K562 (cell line): ENCODE data around the gene AFG1L. TPM values are rescaled to one million over a fixed set of nuclear protein-coding genes. Genes with fewer than 3 reads are reported as not detected.

Source experiments
- ATAC-seq: fragments of 200-7000 bp; cut with Tn5 transposase; 3 replicates; pipeline ENCODE4 v1.9.1; 2020; ENCODE audit warnings: moderate library complexity
- BruUV-seq: library from RNA; stranded (reverse); fragments of 400-500 nt; replicated peaks from 2 replicates; lab custom pipeline; 2021; lab: Mats Ljungman, UMichigan
- CTCF ChIA-PET: fragments of 300-600 bp; formaldehyde crosslinking; extraction: SDS; loops from one replicate; lab custom pipeline; 2021; ENCODE audit warnings: low intra/inter-chr PET ratio; lab: Yijun Ruan, JAX
- POLR2A ChIA-PET: fragments of 300-600, 350-650 bp; sonication (Branson Sonifier 250); formaldehyde crosslinking; extraction: SDS; loops from one replicate; lab custom pipeline; 2021; ENCODE audit warnings: antibody characterized with exemption, inconsistent platforms; lab: Yijun Ruan, JAX
- DNase-seq, 4 experiments: peaks; one replicate each; pipeline versions ENCODE4 v3.0.0 to v3.0.0-alpha.2; 2011 to 2018; ENCODE audit warnings: low spot score in 3 of 4, mixed read lengths in 3 of 4; ENCODE audit errors: extremely low read depth in 1 of 4
- FAIRE-seq: peaks from 2 replicates; lab custom pipeline; 2011; peaks lifted over from hg19 to GRCh38; lab: Jason Lieb, UNC
- H2AFZ ChIP-seq: 2 replicates; pipeline ENCODE4 v1.6.0; 2011; ENCODE audit warnings: low read depth, low read length, control low read depth, inconsistent platforms
- H3K27ac ChIP-seq: fragments of 200-600 bp; 3 replicates; pipeline ENCODE4 v1.8.0; 2011; ENCODE audit warnings: low read depth, mild to moderate bottlenecking, control low read depth, inconsistent platforms, low read length, moderate library complexity, mixed read lengths; ENCODE audit errors: extremely low read depth
- H3K27me3 ChIP-seq, 2 experiments: fragments of 300-600 bp in 1 of 2; 2 replicates in 1 of 2; 3 replicates in 1 of 2; pipeline versions ENCODE4 v1.6.0 to v1.8.0; 2011; ENCODE audit warnings: inconsistent platforms in 2 of 2, low read length in 2 of 2, mild to moderate bottlenecking in 1 of 2, mixed read lengths in 1 of 2, moderate library complexity in 1 of 2; ENCODE audit not compliant: control insufficient read depth in 2 of 2, insufficient read depth in 2 of 2
- H3K36me3 ChIP-seq: fragments of 300-600 bp; 3 replicates; pipeline ENCODE4 v1.8.0; 2011; ENCODE audit warnings: mild to moderate bottlenecking, low read length, inconsistent platforms; ENCODE audit not compliant: control insufficient read depth, insufficient read depth
- H3K4me1 ChIP-seq, 2 experiments: fragments of 200-600 bp in 1 of 2; replicated peaks in 1 of 2; 2 replicates in 1 of 2; 3 replicates in 1 of 2; pipeline versions ENCODE4 v1.5.1 to v1.8.0; 2011; ENCODE audit warnings: inconsistent platforms in 2 of 2, low read length in 2 of 2, mild to moderate bottlenecking in 1 of 2, mixed read lengths in 1 of 2, moderate library complexity in 1 of 2; ENCODE audit not compliant: control insufficient read depth in 2 of 2, insufficient read depth in 2 of 2
- H3K4me2 ChIP-seq: 2 replicates; pipeline ENCODE4 v1.6.1; 2011; ENCODE audit warnings: low read length, control low read depth, inconsistent platforms, mixed read lengths; ENCODE audit not compliant: insufficient read depth
- H3K4me3 ChIP-seq: fragments of 200-600 bp; sonication (generic), shearing (Covaris generic); 2 replicates; pipeline ENCODE4 v1.5.1; 2016; ENCODE audit warnings: control low read depth, inconsistent platforms
- H3K79me2 ChIP-seq: fragments of 200-600 bp; 3 replicates; pipeline ENCODE4 v1.8.0; 2011; ENCODE audit warnings: low read length, inconsistent platforms; ENCODE audit not compliant: control insufficient read depth, insufficient read depth
- H3K9ac ChIP-seq, 2 experiments: 2 replicates each; pipeline versions ENCODE4 v1.6.0 to v1.6.1; 2011; ENCODE audit warnings: low read depth in 2 of 2, low read length in 2 of 2, control low read depth in 1 of 2, inconsistent platforms in 1 of 2, mild to moderate bottlenecking in 1 of 2, mixed read lengths in 1 of 2; ENCODE audit not compliant: insufficient read depth in 1 of 2
- H3K9me1 ChIP-seq: one replicate; pipeline ENCODE4 v1.6.0; 2011; ENCODE audit warnings: inconsistent platforms, mild to moderate bottlenecking, low read length, moderate library complexity; ENCODE audit not compliant: control insufficient read depth, insufficient read depth
- H3K9me3 ChIP-seq: replicated peaks from 2 replicates; pipeline ENCODE4 v1.5.1; 2011; ENCODE audit warnings: low read depth, low read length, inconsistent platforms; ENCODE audit not compliant: control insufficient read depth, insufficient read depth
- H4K20me1 ChIP-seq: replicated peaks from 2 replicates; pipeline ENCODE4 v1.6.1; 2011; ENCODE audit warnings: low read length, inconsistent platforms, mixed read lengths; ENCODE audit not compliant: control insufficient read depth, insufficient read depth
- BACH1 ChIP-seq: fragments of 200-800 bp; sonication (Bioruptor generic); IDR thresholded peaks from 2 replicates; pipeline ENCODE4 v1.6.1; 2016; ENCODE audit warnings: missing genetic modification characterization, missing compliant biosample characterization
- GTF2A2 ChIP-seq: IDR thresholded peaks from 2 replicates; pipeline ENCODE4 v1.6.1; 2016; ENCODE audit warnings: mild to moderate bottlenecking, missing genetic modification characterization, missing compliant biosample characterization
- NR1H2 ChIP-seq: sonication (generic); formaldehyde crosslinking; IDR thresholded peaks from 2 replicates; pipeline ENCODE4 v1.4.0; 2020; ENCODE audit warnings: mild to moderate bottlenecking, missing genetic modification reagents
- POLR3G ChIP-seq: IDR thresholded peaks from 2 replicates; pipeline ENCODE4 v1.6.1; 2011; ENCODE audit not compliant: insufficient read length, insufficient replicate concordance; ENCODE audit errors: extremely low read depth
- RFX1 ChIP-seq: fragments of 450-650 bp; IDR thresholded peaks from 2 replicates; pipeline ENCODE4 v1.6.1; 2016; ENCODE audit warnings: mild to moderate bottlenecking, moderate library complexity
- SIN3A ChIP-seq, 2 experiments: fragments of 150-350 bp in 1 of 2; IDR thresholded peaks; 2 replicates each; pipeline ENCODE4 v1.6.1; 2011 to 2016; ENCODE audit warnings: borderline replicate concordance in 2 of 2, low read depth in 2 of 2, low read length in 2 of 2, mild to moderate bottlenecking in 2 of 2, moderate library complexity in 2 of 2; ENCODE audit not compliant: control insufficient read depth in 1 of 2
- ZNF445 ChIP-seq: fragments of 250-450 bp; sonication (Bioruptor Pico); IDR thresholded peaks from 2 replicates; pipeline ENCODE4 v1.4.0; 2020; ENCODE audit warnings: low read depth, mild to moderate bottlenecking, moderate library complexity
- WGBS: fragments of 100-300 bp; shearing (Covaris generic); methylation state at CpG from one replicate; pipeline ENCODE4 v1.1.6; 2016; ENCODE audit warnings: low coverage, mixed read lengths; ENCODE audit not compliant: insufficient coverage; ENCODE audit errors: missing lambda C conversion rate; 5-methylcytosine and 5-hydroxymethylcytosine counted together
- in situ Hi-C: fragments of 300-500 bp; cut with MboI; formaldehyde crosslinking; loops from 4 replicates; pipeline ENCODE4 v1.15.0; 2018; ENCODE audit warnings: inconsistent platforms, mixed read lengths
- intact Hi-C: fragments of 100-400 bp; cut with micrococcal nuclease; formaldehyde crosslinking; loops from 2 replicates; pipeline ENCODE4 v1.14.2; 2022
- polyA plus RNA-seq, 8 experiments: library from polyadenylated mRNA; depleted of rRNA in 4 of 8; stranded (reverse) in 5 of 8; unstranded in 3 of 8; fragments of >200 nt; fragmentation: Nextera tagmentation in 2 of 8; fragmentation: Illumina TruSeq in 1 of 8; extraction: Ambion mirVana in 2 of 8; extraction: Trizol in 1 of 8; gene quantifications; 2 replicates each; pipeline versions ENCODE4 v1.2.1 to v1.2.3, GENCODE V29; 2011 to 2014; ENCODE audit warnings: inconsistent platforms in 1 of 8, missing spikeins in 1 of 8
- total RNA-seq, 7 experiments: library from RNA; depleted of rRNA in 6 of 7; stranded (reverse); fragments of >200 nt in 6 of 7; fragmentation: Illumina TruSeq in 2 of 7; extraction: Trizol in 2 of 7; gene quantifications; 2 replicates each; pipeline versions ENCODE4 v1.2.1 to v1.2.3, GENCODE V29; 2011 to 2021; ENCODE audit warnings: low replicate concordance in 1 of 7

AFG1L gene
- total and polyA plus RNA-seq, 9 of the 15 experiments (the other 6 are each of a cell fraction or from before 2014, with no cell fraction given) = 2.2 to 15.5 (median 5.8) TPM

GRCh38 chr6:108432143-108432542, 137.3 kb downstream of the AFG1L start (continued):
- TF ChIP-seq BACH1 (tag) (no peak), ZNF445 (no peak), NR1H2 (CRISPR knock-in tag) (no peak), SIN3A (IDR thresholded peaks at IDR 0.05; ENCODE audit: borderline replicate concordance in 2 of 2, control insufficient read depth in 1 of 2, low read depth in 2 of 2, low read length in 2 of 2) (no peak)
- TF ChIP-seq, all 486 proteins: peak for 0

DNA sequence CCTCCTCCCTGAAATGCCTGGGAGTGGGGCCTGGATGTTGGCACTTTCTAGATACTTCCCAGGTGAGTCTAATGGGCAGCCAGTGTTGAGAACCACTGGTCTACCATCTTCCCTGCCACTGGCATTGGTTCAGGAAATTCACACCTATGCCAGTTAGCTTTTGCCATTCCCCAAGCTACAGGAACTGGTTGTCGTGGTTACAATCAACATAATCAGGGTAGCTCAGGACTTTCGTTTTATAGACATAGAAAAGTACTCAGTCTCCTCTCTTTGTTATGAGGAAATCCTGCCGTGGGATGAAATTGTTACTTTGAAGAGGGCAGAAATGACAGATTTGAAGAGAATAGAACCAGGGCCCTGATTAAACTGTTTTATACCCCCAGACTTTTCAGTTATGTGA, 137.9 kb downstream of the AFG1L start:
- no peak for DNase-seq
- CTCF ChIA-PET = no interaction called here
- Histone ChIP-seq H2AFZ (no peak overlapping the region), H3K27me3 (no peaks in the 10 kb centered on the region), H3K36me3 (no peaks in the 10 kb centered on the region), H3K27ac (no peak overlapping the region)
- no peak for ATAC-seq
- 40% methylated on average over 3 of the region's 3 CpGs for WGBS
- intact Hi-C loops = no loop called here
- peak; percentile 74 for TF ChIP-seq RFX1
- TF ChIP-seq POLR3G = no peak
- no peak for TF ChIP-seq GTF2A2 (tag)
- TF ChIP-seq, all 486 proteins: peak for 1
- H3K79me2 ChIP-seq = no peaks in the 10 kb centered on the region
- POLR2A ChIA-PET = no interaction called here
- H3K4me2 ChIP-seq = no peak overlapping the region
- no peak for FAIRE-seq
- H3K9ac ChIP-seq = no peak overlapping the region
- H3K9me3 ChIP-seq = no peaks in the 10 kb centered on the region
- H3K9me1 ChIP-seq = no peaks in the 10 kb centered on the region
- H4K20me1 ChIP-seq = no peaks in the 10 kb centered on the region
- H3K4me3 ChIP-seq = no peak overlapping the region
- no TSS peak for BruUV-seq
- in situ Hi-C loops = no loop called here
- H3K4me1 ChIP-seq = no peaks in the 10 kb centered on the region
